ENCODE measurements around the gene DEAF1. TPM values are rescaled to one million over a fixed set of nuclear protein-coding genes. Genes with fewer than 3 reads are reported as not detected.

The DEAF1 gene
- total and polyA plus RNA-seq, 2 of the 13 experiments (the other 11 are each of a cell fraction or from before 2014, with no cell fraction given), result 22.3 to 29.6 TPM

DNA sequence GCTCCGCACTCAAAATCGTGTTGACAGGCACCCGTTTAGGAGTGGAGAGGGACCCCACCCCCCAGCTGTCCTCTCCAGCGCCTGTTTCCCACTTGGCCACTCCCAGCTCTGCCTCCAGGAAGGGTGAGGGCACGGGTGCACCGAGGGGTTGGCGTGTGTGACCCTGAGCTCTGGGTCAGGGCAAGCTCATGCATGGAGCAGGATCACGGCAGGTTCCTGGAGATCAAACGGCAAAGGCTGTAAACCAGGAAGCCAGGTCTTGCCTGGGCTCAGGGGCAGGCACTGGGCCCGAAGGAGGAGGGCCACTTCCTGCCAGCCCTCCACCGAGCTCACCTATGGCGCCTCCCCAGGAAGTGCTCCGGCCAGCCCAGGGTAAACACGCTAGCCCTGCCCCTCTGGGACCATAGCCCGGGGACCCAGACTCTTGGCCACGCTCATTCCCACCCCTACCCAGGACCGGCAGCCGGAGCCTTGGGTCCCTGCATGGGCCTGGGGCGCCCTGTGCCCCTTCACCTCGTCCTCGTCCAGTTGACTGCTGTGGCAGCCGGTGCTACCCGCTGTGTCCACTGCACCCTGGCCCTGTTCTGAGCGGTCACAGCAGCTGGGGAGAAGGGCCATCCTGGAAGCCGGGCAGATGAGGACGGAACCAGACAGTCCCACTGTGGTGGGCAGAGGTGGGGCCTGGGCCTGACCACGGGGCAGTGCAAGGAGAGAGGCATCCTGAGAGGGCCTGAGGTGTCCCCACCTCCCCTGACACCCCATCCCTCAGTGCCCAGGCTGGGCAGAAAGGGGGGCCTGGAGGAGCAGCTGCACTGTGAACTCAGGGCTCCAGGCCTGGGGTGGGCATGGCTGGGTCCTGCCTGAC lies 10.0 kb upstream of the DEAF1 start (continued):
- TF ChIP-seq, protein P1, sequence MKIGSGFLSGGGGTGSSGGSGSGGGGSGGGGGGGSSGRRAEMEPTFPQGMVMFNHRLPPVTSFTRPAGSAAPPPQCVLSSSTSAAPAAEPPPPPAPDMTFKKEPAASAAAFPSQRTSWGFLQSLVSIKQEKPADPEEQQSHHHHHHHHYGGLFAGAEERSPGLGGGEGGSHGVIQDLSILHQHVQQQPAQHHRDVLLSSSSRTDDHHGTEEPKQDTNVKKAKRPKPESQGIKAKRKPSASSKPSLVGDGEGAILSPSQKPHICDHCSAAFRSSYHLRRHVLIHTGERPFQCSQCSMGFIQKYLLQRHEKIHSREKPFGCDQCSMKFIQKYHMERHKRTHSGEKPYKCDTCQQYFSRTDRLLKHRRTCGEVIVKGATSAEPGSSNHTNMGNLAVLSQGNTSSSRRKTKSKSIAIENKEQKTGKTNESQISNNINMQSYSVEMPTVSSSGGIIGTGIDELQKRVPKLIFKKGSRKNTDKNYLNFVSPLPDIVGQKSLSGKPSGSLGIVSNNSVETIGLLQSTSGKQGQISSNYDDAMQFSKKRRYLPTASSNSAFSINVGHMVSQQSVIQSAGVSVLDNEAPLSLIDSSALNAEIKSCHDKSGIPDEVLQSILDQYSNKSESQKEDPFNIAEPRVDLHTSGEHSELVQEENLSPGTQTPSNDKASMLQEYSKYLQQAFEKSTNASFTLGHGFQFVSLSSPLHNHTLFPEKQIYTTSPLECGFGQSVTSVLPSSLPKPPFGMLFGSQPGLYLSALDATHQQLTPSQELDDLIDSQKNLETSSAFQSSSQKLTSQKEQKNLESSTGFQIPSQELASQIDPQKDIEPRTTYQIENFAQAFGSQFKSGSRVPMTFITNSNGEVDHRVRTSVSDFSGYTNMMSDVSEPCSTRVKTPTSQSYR (CRISPR knock-in tag; IDR thresholded peaks at IDR 0.05; ENCODE audit: borderline replicate concordance), result peak; percentile 85
- TF ChIP-seq STAG1 (CRISPR knock-in tag; IDR thresholded peaks at IDR 0.05) (no peak; the same call in 1 of the 2 replicates), SP140L (CRISPR knock-in tag; IDR thresholded peaks at IDR 0.05; ENCODE audit: borderline replicate concordance) (no peak), ZSCAN22 (CRISPR knock-in tag; IDR thresholded peaks at IDR 0.05) (no peak), CAMTA2 (CRISPR knock-in tag; IDR thresholded peaks at IDR 0.05; ENCODE audit: borderline replicate concordance) (no peak; the same call in 1 of the 2 replicates), FOXA3 (CRISPR knock-in tag; IDR thresholded peaks at IDR 0.05) (peak; percentile 92), KAT7 (CRISPR knock-in tag; IDR thresholded peaks at IDR 0.05; ENCODE audit: borderline replicate concordance) (peak; percentile 80; the same call in 1 of the 2 replicates), NR1H2 (CRISPR knock-in tag; IDR thresholded peaks at IDR 0.05; ENCODE audit: borderline replicate concordance, low read depth) (peak; percentile 68; the same call in 1 of the 2 replicates), GFI1 (CRISPR knock-in tag; IDR thresholded peaks at IDR 0.05; ENCODE audit: borderline replicate concordance) (peak; percentile 49; the same call in 1 of the 2 replicates), U2AF1 (optimal IDR thresholded peaks at IDR 0.05; ENCODE audit: low read depth, low read length) (peak; percentile 60), RAD21 (CRISPR knock-in tag; IDR thresholded peaks at IDR 0.05) (peak; percentile 22; the same call in 1 of the 2 replicates)
- TF ChIP-seq, protein P2, sequence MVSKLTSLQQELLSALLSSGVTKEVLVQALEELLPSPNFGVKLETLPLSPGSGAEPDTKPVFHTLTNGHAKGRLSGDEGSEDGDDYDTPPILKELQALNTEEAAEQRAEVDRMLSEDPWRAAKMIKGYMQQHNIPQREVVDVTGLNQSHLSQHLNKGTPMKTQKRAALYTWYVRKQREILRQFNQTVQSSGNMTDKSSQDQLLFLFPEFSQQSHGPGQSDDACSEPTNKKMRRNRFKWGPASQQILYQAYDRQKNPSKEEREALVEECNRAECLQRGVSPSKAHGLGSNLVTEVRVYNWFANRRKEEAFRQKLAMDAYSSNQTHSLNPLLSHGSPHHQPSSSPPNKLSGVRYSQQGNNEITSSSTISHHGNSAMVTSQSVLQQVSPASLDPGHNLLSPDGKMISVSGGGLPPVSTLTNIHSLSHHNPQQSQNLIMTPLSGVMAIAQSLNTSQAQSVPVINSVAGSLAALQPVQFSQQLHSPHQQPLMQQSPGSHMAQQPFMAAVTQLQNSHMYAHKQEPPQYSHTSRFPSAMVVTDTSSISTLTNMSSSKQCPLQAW (CRISPR knock-in tag; IDR thresholded peaks at IDR 0.05), result peak; percentile 96
- TF ChIP-seq, protein P3, sequence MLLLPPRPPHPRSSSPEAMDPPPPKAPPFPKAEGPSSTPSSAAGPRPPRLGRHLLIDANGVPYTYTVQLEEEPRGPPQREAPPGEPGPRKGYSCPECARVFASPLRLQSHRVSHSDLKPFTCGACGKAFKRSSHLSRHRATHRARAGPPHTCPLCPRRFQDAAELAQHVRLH (CRISPR knock-in tag; IDR thresholded peaks at IDR 0.05; ENCODE audit: borderline replicate concordance, low read depth), result peak; percentile 75; the same call in 1 of the 2 replicates
- TF ChIP-seq, protein P4, sequence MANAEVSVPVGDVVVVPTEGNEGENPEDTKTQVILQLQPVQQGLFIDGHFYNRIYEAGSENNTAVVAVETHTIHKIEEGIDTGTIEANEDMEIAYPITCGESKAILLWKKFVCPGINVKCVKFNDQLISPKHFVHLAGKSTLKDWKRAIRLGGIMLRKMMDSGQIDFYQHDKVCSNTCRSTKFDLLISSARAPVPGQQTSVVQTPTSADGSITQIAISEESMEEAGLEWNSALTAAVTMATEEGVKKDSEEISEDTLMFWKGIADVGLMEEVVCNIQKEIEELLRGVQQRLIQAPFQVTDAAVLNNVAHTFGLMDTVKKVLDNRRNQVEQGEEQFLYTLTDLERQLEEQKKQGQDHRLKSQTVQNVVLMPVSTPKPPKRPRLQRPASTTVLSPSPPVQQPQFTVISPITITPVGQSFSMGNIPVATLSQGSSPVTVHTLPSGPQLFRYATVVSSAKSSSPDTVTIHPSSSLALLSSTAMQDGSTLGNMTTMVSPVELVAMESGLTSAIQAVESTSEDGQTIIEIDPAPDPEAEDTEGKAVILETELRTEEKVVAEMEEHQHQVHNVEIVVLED (CRISPR knock-in tag; IDR thresholded peaks at IDR 0.05; ENCODE audit: borderline replicate concordance), result peak; percentile 46; the same call in 1 of the 2 replicates
- TF ChIP-seq, protein P5, sequence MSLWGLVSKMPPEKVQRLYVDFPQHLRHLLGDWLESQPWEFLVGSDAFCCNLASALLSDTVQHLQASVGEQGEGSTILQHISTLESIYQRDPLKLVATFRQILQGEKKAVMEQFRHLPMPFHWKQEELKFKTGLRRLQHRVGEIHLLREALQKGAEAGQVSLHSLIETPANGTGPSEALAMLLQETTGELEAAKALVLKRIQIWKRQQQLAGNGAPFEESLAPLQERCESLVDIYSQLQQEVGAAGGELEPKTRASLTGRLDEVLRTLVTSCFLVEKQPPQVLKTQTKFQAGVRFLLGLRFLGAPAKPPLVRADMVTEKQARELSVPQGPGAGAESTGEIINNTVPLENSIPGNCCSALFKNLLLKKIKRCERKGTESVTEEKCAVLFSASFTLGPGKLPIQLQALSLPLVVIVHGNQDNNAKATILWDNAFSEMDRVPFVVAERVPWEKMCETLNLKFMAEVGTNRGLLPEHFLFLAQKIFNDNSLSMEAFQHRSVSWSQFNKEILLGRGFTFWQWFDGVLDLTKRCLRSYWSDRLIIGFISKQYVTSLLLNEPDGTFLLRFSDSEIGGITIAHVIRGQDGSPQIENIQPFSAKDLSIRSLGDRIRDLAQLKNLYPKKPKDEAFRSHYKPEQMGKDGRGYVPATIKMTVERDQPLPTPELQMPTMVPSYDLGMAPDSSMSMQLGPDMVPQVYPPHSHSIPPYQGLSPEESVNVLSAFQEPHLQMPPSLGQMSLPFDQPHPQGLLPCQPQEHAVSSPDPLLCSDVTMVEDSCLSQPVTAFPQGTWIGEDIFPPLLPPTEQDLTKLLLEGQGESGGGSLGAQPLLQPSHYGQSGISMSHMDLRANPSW (CRISPR knock-in tag; IDR thresholded peaks at IDR 0.05; ENCODE audit: borderline replicate concordance), result peak; percentile 94; the same call in 1 of the 2 replicates
- TF ChIP-seq, protein P6, sequence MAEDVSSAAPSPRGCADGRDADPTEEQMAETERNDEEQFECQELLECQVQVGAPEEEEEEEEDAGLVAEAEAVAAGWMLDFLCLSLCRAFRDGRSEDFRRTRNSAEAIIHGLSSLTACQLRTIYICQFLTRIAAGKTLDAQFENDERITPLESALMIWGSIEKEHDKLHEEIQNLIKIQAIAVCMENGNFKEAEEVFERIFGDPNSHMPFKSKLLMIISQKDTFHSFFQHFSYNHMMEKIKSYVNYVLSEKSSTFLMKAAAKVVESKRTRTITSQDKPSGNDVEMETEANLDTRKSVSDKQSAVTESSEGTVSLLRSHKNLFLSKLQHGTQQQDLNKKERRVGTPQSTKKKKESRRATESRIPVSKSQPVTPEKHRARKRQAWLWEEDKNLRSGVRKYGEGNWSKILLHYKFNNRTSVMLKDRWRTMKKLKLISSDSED (CRISPR knock-in tag; IDR thresholded peaks at IDR 0.05), result no peak
